K562 (cell line): ENCODE data around the gene DPP9. TPM values are rescaled to one million over a fixed set of nuclear protein-coding genes. Genes with fewer than 3 reads are reported as not detected.
A peak's percentile ranks its signal among the peaks of the same experiment; 100 is the strongest.

Source experiments
- ATAC-seq: fragments of 200-7000 bp; cut with Tn5 transposase; 3 replicates; pipeline ENCODE4 v1.9.1; 2020; ENCODE audit warnings: moderate library complexity
- BruUV-seq: library from RNA; stranded (reverse); fragments of 400-500 nt; replicated peaks from 2 replicates; lab custom pipeline; 2021; lab: Mats Ljungman, UMichigan
- CTCF ChIA-PET: fragments of 300-600 bp; formaldehyde crosslinking; extraction: SDS; loops from one replicate; lab custom pipeline; 2021; ENCODE audit warnings: low intra/inter-chr PET ratio; lab: Yijun Ruan, JAX
- POLR2A ChIA-PET: fragments of 300-600, 350-650 bp; sonication (Branson Sonifier 250); formaldehyde crosslinking; extraction: SDS; loops from one replicate; lab custom pipeline; 2021; ENCODE audit warnings: antibody characterized with exemption, inconsistent platforms; lab: Yijun Ruan, JAX
- DNase-seq, 4 experiments: peaks; one replicate each; pipeline versions ENCODE4 v3.0.0 to v3.0.0-alpha.2; 2011 to 2018; ENCODE audit warnings: low spot score in 3 of 4, mixed read lengths in 3 of 4; ENCODE audit errors: extremely low read depth in 1 of 4
- FAIRE-seq: peaks from 2 replicates; lab custom pipeline; 2011; peaks lifted over from hg19 to GRCh38; lab: Jason Lieb, UNC
- H2AFZ ChIP-seq: 2 replicates; pipeline ENCODE4 v1.6.0; 2011; ENCODE audit warnings: low read depth, low read length, control low read depth, inconsistent platforms
- H3K27ac ChIP-seq: fragments of 200-600 bp; 3 replicates; pipeline ENCODE4 v1.8.0; 2011; ENCODE audit warnings: low read depth, mild to moderate bottlenecking, control low read depth, inconsistent platforms, low read length, moderate library complexity, mixed read lengths; ENCODE audit errors: extremely low read depth
- H3K27me3 ChIP-seq, 2 experiments: fragments of 300-600 bp in 1 of 2; 2 replicates in 1 of 2; 3 replicates in 1 of 2; pipeline versions ENCODE4 v1.6.0 to v1.8.0; 2011; ENCODE audit warnings: inconsistent platforms in 2 of 2, low read length in 2 of 2, mild to moderate bottlenecking in 1 of 2, mixed read lengths in 1 of 2, moderate library complexity in 1 of 2; ENCODE audit not compliant: control insufficient read depth in 2 of 2, insufficient read depth in 2 of 2
- H3K36me3 ChIP-seq: fragments of 300-600 bp; 3 replicates; pipeline ENCODE4 v1.8.0; 2011; ENCODE audit warnings: mild to moderate bottlenecking, low read length, inconsistent platforms; ENCODE audit not compliant: control insufficient read depth, insufficient read depth
- H3K4me1 ChIP-seq, 2 experiments: fragments of 200-600 bp in 1 of 2; replicated peaks in 1 of 2; 2 replicates in 1 of 2; 3 replicates in 1 of 2; pipeline versions ENCODE4 v1.5.1 to v1.8.0; 2011; ENCODE audit warnings: inconsistent platforms in 2 of 2, low read length in 2 of 2, mild to moderate bottlenecking in 1 of 2, mixed read lengths in 1 of 2, moderate library complexity in 1 of 2; ENCODE audit not compliant: control insufficient read depth in 2 of 2, insufficient read depth in 2 of 2
- H3K4me2 ChIP-seq: 2 replicates; pipeline ENCODE4 v1.6.1; 2011; ENCODE audit warnings: low read length, control low read depth, inconsistent platforms, mixed read lengths; ENCODE audit not compliant: insufficient read depth
- H3K4me3 ChIP-seq: fragments of 200-600 bp; sonication (generic), shearing (Covaris generic); 2 replicates; pipeline ENCODE4 v1.5.1; 2016; ENCODE audit warnings: control low read depth, inconsistent platforms
- H3K79me2 ChIP-seq: fragments of 200-600 bp; 3 replicates; pipeline ENCODE4 v1.8.0; 2011; ENCODE audit warnings: low read length, inconsistent platforms; ENCODE audit not compliant: control insufficient read depth, insufficient read depth
- H3K9ac ChIP-seq, 2 experiments: 2 replicates each; pipeline versions ENCODE4 v1.6.0 to v1.6.1; 2011; ENCODE audit warnings: low read depth in 2 of 2, low read length in 2 of 2, control low read depth in 1 of 2, inconsistent platforms in 1 of 2, mild to moderate bottlenecking in 1 of 2, mixed read lengths in 1 of 2; ENCODE audit not compliant: insufficient read depth in 1 of 2
- H3K9me1 ChIP-seq: one replicate; pipeline ENCODE4 v1.6.0; 2011; ENCODE audit warnings: inconsistent platforms, mild to moderate bottlenecking, low read length, moderate library complexity; ENCODE audit not compliant: control insufficient read depth, insufficient read depth
- H3K9me3 ChIP-seq: replicated peaks from 2 replicates; pipeline ENCODE4 v1.5.1; 2011; ENCODE audit warnings: low read depth, low read length, inconsistent platforms; ENCODE audit not compliant: control insufficient read depth, insufficient read depth
- H4K20me1 ChIP-seq: replicated peaks from 2 replicates; pipeline ENCODE4 v1.6.1; 2011; ENCODE audit warnings: low read length, inconsistent platforms, mixed read lengths; ENCODE audit not compliant: control insufficient read depth, insufficient read depth
- BRF1 ChIP-seq: IDR thresholded peaks from 3 replicates; pipeline ENCODE4 v1.6.1; 2011; ENCODE audit warnings: borderline replicate concordance, mild to moderate bottlenecking; ENCODE audit not compliant: insufficient read length; ENCODE audit errors: extremely low read depth
- E2F6 ChIP-seq, 2 experiments: IDR thresholded peaks; 2 replicates each; pipeline ENCODE4 v1.6.1; 2011; ENCODE audit warnings: borderline replicate concordance in 1 of 2, control low read depth in 1 of 2, low read depth in 1 of 2, low read length in 1 of 2, mild to moderate bottlenecking in 1 of 2, mixed read lengths in 1 of 2, moderate library complexity in 1 of 2; ENCODE audit not compliant: insufficient read depth in 1 of 2, insufficient read length in 1 of 2, poor library complexity in 1 of 2, severe bottlenecking in 1 of 2; ENCODE audit errors: extremely low read depth in 1 of 2
- ESRRA ChIP-seq: fragments of 450-650 bp; IDR thresholded peaks from 2 replicates; pipeline ENCODE4 v1.6.1; 2014; ENCODE audit warnings: low read depth, mild to moderate bottlenecking, moderate library complexity, borderline replicate concordance
- SRSF9 ChIP-seq: fragments of 200-400 bp; formaldehyde crosslinking; IDR thresholded peaks from 2 replicates; pipeline ENCODE4 v1.6.1; 2017; ENCODE audit warnings: low read depth, low read length, borderline replicate concordance
- THRAP3 ChIP-seq: fragments of 450-650 bp; IDR thresholded peaks from 2 replicates; pipeline ENCODE4 v1.6.1; 2016; ENCODE audit warnings: mild to moderate bottlenecking, inconsistent platforms, borderline replicate concordance
- UBTF ChIP-seq, 2 experiments: IDR thresholded peaks; 2 replicates each; pipeline ENCODE4 v1.6.1; 2012; ENCODE audit warnings: improper control_type of control experiment in 2 of 2, low read depth in 2 of 2, low read length in 2 of 2, borderline replicate concordance in 1 of 2
- ZKSCAN1 ChIP-seq: fragments of 150-350 bp; IDR thresholded peaks from 2 replicates; pipeline ENCODE4 v1.6.1; 2016; ENCODE audit warnings: low read depth, low read length
- ZNF586 ChIP-seq: fragments of 450-650 bp; formaldehyde crosslinking; conservative IDR thresholded peaks from 2 replicates; pipeline ENCODE4 v1.4.0; 2020; ENCODE audit warnings: mild to moderate bottlenecking, moderate library complexity
- ZNF830 ChIP-seq: fragments of 250-450 bp; sonication (Bioruptor Pico); IDR thresholded peaks from 2 replicates; pipeline ENCODE4 v1.5.0; 2021; ENCODE audit warnings: mild to moderate bottlenecking
- WGBS: fragments of 100-300 bp; shearing (Covaris generic); methylation state at CpG from one replicate; pipeline ENCODE4 v1.1.6; 2016; ENCODE audit warnings: low coverage, mixed read lengths; ENCODE audit not compliant: insufficient coverage; ENCODE audit errors: missing lambda C conversion rate; 5-methylcytosine and 5-hydroxymethylcytosine counted together
- in situ Hi-C: fragments of 300-500 bp; cut with MboI; formaldehyde crosslinking; loops from 4 replicates; pipeline ENCODE4 v1.15.0; 2018; ENCODE audit warnings: inconsistent platforms, mixed read lengths
- intact Hi-C: fragments of 100-400 bp; cut with micrococcal nuclease; formaldehyde crosslinking; loops from 2 replicates; pipeline ENCODE4 v1.14.2; 2022
- polyA plus RNA-seq, 8 experiments: library from polyadenylated mRNA; depleted of rRNA in 4 of 8; stranded (reverse) in 5 of 8; unstranded in 3 of 8; fragments of >200 nt; fragmentation: Nextera tagmentation in 2 of 8; fragmentation: Illumina TruSeq in 1 of 8; extraction: Ambion mirVana in 2 of 8; extraction: Trizol in 1 of 8; gene quantifications; 2 replicates each; pipeline versions ENCODE4 v1.2.1 to v1.2.3, GENCODE V29; 2011 to 2014; ENCODE audit warnings: inconsistent platforms in 1 of 8, missing spikeins in 1 of 8
- total RNA-seq, 7 experiments: library from RNA; depleted of rRNA in 6 of 7; stranded (reverse); fragments of >200 nt in 6 of 7; fragmentation: Illumina TruSeq in 2 of 7; extraction: Trizol in 2 of 7; gene quantifications; 2 replicates each; pipeline versions ENCODE4 v1.2.1 to v1.2.3, GENCODE V29; 2011 to 2021; ENCODE audit warnings: low replicate concordance in 1 of 7

DPP9 gene
- total and polyA plus RNA-seq, 9 of the 15 experiments (the other 6 are each of a cell fraction or from before 2014, with no cell fraction given): 0.90 to 66.7 (median 24.5) TPM

DNA sequence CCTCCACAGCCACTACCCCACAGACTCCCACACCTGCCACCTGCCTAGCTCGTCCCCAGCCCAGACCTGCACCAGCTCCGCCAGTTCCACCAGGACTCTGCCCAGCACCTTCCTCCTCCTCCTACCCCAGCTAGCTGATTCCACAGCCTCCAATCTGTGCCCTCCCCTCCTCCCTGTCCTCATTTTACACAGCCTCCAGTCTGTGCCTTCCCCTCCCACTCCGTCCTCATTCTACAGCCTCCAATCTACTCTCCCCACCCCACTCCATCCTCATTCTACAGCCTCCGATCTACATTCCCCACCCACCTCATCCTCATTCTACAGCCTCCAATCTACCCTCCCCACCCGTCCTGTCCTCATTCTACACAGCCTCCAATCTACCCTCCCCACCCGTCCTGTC lies 60.8 kb downstream of the DPP9 start:
- no peak overlapping the region for H3K27ac ChIP-seq
- TF ChIP-seq E2F6 (IDR thresholded peaks at IDR 0.05; ENCODE audit: borderline replicate concordance in 1 of 2, extremely low read depth in 1 of 2, insufficient read depth in 1 of 2, insufficient read length in 1 of 2, low read depth in 1 of 2, low read length in 1 of 2, poor library complexity in 1 of 2, severe bottlenecking in 1 of 2) (no peak), ZNF586 (CRISPR knock-in tag) (no peak), UBTF (IDR thresholded peaks at IDR 0.05; ENCODE audit: borderline replicate concordance in 1 of 2, low read depth in 2 of 2, low read length in 2 of 2) (no peak), ZNF830 (CRISPR knock-in tag) (no peak), BRF1 (no peak), ESRRA (no peak), ZKSCAN1 (no peak), SRSF9 (no peak), THRAP3 (no peak)
- peaks cover 3% of the 10 kb centered on the region; the same call in 1 of the 2 replicates for H4K20me1 ChIP-seq
- no TSS peak for BruUV-seq
- H3K9me1 ChIP-seq: peaks cover 3% of the 10 kb centered on the region
- in situ Hi-C loops (no loop called here), intact Hi-C loops (no loop called here)
- H3K4me1 ChIP-seq: peaks cover 0 to 12% of the 10 kb centered on the region in 2 experiments; a peak in 3 of 5 replicates
- peak overlapping the region in 1 of 2 experiments; percentile 71; a peak in 1 of 4 replicates for H3K9ac ChIP-seq
- FAIRE-seq: no peak
- no peaks in the 10 kb centered on the region for H3K27me3 ChIP-seq
- DNase-seq: no peak
- H3K79me2 ChIP-seq: peaks cover 8% of the 10 kb centered on the region; the same call in 2 of the 3 replicates
- ChIA-PET CTCF (no interaction called here), POLR2A (interaction anchor here (0.6 to 0.8 kb wide), 3 partner anchors 10 to 378 kb away, joined by 4 read pairs; no protein-coding TSS in a partner anchor)
- H3K36me3 ChIP-seq: peaks cover 78% of the 10 kb centered on the region
- no peak overlapping the region for H2AFZ ChIP-seq
- no peaks in the 10 kb centered on the region for H3K9me3 ChIP-seq
- 79% methylated on average over 5 of the region's 6 CpGs for WGBS
- H3K4me3 ChIP-seq: no peak overlapping the region
- ATAC-seq: no peak
- H3K4me2 ChIP-seq: no peak overlapping the region
